DOHH2 (cell line): ENCODE data around the gene HERC2.

ENCODE experiments used
- CTCF ChIP-seq: fragments of 200-600 bp; sonication (generic); IDR thresholded peaks from one replicate; pipeline ENCODE4 v1.5.1; 2014; ENCODE audit warnings: antibody characterized with exemption, mild to moderate bottlenecking, low read depth, low read length; ENCODE audit not compliant: poor library complexity, severe bottlenecking
- EZH2phosphoT487 ChIP-seq: fragments of 200-600 bp; sonication (generic); IDR thresholded peaks from 2 replicates; pipeline ENCODE4 v1.6.1; 2017; ENCODE audit warnings: borderline replicate concordance, mild to moderate bottlenecking, antibody characterized with exemption, low read length, moderate library complexity, mixed read lengths

- TF ChIP-seq CTCF (no peak), EZH2phosphoT487 (no peak)
These were observed 69.1 kb downstream of the HERC2 start for GRCh38 chr15:28252831-28253230.
